Hepatocyte (in vitro differentiated cells): ENCODE measurements around the gene ITFG1.

ENCODE experiments used
- CTCF ChIP-seq: fragments of 200-600 bp; sonication (generic); IDR thresholded peaks from 2 replicates; pipeline ENCODE4 v1.5.1; 2016; ENCODE audit warnings: antibody characterized with exemption, mild to moderate bottlenecking; ENCODE audit not compliant: poor library complexity
- EZH2 ChIP-seq: fragments of 200-600 bp; sonication (generic); IDR thresholded peaks from 2 replicates; pipeline ENCODE4 v1.6.1; 2016; ENCODE audit warnings: antibody characterized with exemption, mild to moderate bottlenecking, borderline replicate concordance

DNA sequence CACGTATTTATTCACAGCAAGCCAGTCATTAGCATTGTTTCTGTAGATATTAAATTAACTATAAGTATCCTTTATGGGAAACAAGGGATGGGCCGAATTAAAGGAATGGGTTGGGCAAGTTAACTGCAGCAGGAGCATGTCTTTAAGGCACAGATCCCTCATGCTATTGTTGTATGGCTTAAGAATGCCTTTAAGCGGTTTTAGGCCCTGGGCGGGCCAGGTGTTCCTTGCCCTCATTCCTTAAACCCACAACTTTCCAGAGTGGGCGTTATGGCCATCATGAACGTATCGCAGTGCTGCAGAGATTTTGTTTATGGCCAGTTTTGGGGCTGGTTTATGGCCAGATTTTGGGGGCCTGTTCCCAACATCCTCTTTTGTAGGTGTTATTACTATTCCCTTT, 9.3 kb upstream of the ITFG1 start:
- TF ChIP-seq EZH2 (no peak), CTCF (no peak)
